Stimulated activated CD8-positive, alpha-beta memory T cell treated with anti-CD3 and anti-CD28 coated beads, Interleukin-7, amount 100 ng/mL, for 48 hours (primary cell): ENCODE measurements around the gene KCNG2.

Experiments
- DNase-seq, 2 donors: peaks; one replicate each; pipeline ENCODE4 v3.0.0-alpha.2; 2020; ENCODE audit warnings: low read depth in 1 of 2; ENCODE audit errors: extremely low read depth in 1 of 2

KCNG2 gene

GRCh38 chr18:79784965-79785770, 12.6 kb upstream of the KCNG2 start:
- no peak for DNase-seq

DNA sequence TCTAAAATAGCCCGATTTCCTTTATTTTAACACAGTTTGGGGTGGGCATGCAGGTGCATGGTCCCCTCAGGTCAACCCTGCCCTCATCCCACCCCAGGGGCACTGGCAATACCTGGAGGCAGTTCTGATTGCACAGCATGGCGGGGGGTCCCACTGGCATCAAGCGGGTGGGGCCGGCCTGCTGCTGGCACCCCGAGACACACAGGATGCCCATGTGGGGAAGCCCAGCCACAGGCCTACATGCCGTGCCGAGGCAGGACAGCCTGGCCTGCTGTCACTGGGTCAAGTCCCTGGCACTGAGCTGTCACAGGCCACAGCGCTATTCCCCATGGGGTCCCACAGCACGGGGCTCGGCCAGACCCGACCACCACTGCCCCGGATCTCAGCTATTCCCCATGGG, 11.9 kb upstream of the KCNG2 start:
- DNase-seq, result no peak

DNA sequence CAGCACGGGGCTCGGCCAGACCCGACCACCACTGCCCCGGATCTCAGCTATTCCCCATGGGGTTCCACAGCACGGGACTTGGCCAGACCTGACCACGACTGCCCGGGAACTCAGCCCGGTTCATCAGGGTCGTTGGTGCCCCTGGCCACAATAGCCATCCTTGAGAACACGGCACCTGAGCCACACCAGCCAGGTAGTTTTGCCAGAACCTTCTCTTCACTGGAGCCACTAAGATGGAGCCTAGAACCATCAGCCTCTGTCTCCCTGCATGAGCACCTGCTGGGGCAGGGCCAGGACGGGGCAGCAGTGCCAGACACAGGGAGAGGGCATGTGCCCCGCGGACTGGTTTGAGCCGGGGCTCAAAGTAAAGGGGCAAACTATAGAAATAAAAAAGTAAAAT, 11.4 kb upstream of the KCNG2 start:
- DNase-seq, result no peak

GRCh38 chr18:79786786-79787526, 10.8 kb upstream of the KCNG2 start:
- no peak for DNase-seq

- no peak for DNase-seq
Observed at GRCh38 chr18:79787527-79787864, 10.2 kb upstream of the KCNG2 start.

DNA sequence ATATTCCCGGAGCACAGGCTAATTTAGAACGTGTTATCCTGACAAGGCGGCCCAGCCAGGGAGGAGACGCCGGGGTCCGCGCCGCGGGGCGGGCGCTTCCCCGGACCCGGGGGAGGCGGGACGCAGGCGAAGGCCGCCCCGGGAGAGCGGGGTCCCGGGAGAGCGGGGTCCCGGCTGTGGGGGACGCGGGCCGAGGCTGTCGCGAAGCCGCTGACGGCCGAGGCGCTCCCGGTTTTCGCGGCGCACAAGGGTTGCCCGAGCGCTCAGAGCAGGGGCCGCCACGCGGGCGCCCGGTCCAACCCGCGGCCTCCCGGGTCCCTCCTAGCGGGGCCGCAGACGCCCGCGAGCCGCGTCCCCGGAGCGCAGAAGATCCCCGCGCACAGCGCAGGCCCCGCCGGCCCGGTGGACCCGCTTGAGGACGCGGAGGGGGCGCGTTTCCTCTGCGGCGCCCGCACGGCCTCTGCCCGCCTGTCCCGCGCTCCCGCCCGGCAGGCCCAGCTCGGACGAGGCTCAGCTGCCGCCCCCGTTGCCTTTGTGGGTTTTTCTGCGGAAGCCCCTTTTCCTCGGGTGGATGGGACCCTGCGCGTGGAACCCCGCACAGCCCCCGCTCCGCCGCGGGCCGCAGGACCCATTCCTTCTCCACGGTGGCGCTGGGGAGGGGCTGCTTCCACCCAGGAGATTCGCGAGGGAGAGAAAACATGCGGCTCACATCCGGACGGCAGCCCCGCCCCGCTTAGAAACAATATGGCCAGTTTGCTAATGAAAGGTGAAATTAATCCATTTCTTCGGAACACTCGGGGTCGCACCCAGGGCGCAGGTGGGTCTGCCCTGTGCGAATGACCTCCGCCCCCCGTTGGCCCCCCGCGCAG, 9.6 kb upstream of the KCNG2 start:
- no peak for DNase-seq

DNA sequence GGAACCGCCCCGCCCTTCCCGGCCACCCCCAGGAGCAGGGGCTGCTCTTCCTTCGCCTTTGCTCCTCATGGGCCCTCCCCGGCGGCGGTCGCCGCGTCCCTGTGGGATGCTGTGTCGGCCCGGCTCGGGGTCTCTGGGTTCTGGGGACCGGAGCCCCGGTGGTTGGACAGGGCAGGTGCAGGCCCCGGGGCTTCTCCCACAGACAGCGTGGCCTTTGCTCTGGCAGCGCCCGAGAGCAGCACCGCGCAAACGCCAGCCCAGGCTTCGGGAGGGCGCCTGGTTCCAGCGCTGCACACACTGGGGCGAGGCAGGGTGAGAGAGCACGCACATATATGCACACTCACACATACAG, 9.0 kb upstream of the KCNG2 start:
- DNase-seq, result no peak

DNA sequence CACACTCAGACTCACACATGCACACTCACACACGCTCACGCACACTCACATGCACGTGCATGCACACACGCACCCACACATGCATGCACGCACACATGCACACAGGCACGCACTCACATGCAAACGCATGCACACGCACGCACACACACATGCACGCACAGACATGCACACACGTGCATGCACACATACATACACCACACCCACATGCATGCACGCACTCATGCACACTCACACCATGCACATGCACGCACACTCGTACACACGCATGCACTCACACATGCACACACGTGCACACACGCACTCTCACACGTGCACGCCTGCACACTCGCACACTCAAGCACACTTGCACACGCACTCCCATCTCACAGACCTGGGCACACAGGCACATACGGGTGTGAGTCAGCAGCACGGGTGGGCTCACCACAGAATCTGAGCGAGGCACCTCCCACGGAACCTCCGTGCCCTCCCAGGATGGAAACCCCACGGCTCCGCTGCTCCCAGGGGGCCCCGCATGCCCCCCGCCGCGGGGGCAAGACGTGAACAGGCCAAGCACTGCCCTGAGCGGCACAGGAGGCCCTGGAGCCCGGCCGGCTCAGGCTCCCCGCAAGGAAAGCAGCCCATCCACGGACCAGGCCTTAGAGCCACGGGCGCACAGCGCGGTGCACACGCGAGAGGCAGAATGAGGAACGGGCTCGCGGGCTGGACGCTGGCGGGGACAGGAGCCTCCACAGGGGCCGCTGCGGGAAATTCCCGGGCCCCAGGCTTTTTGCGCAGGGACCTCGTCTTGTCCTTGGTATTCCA, 8.4 kb upstream of the KCNG2 start:
- DNase-seq, result no peak

DNA sequence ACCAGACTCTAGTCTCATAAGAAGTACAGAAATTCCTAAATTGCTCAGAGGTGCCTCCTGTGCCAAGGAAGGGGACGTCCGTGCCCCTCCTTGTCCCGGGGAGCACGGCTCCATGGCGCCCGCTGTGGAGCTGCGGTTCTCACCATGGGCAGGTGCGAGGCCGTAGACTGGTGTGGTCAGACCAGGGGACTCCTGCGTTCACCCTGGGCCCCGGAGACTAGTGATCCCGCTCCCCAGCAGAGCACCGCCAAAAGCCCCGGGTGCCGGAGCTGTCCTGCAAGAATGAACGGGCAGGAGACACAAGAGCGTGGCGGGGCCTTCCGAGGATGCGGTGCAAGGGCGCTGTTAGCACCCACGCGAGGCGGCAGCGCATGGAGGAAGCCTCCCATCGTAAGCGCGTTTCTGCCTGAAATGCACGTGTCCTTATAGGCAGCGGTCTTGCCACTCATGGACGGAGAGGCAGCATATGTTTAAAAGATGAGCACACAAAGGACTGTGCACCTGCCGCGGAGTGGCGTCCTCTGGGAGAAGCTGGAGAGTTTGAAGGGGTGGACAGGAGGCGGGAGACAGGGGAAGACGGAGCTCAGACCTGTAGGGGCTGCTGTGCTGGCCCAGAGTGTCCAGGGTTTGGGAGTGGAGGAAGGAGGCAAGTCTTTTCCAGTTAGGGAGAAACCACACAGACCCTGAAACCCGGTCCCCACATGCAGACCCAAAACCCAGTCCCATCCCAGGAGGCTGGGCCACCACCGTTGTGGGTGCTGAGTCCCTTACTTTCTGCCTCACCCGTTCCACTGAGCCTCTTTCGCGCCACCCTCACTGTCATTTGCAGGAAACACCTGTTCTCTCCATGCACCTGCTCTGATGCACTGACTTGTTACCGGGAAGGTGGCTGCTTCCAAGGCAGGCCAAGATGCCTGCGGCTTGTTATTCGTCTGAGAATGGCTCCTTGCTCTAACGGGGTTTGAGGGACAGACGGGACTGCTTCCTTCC, 7.5 kb upstream of the KCNG2 start:
- no peak for DNase-seq

GRCh38 chr18:79790996-79791972, 6.5 kb upstream of the KCNG2 start:
- DNase-seq, result no peak

GRCh38 chr18:79792096-79792987, 5.4 kb upstream of the KCNG2 start:
- DNase-seq, result no peak

DNA sequence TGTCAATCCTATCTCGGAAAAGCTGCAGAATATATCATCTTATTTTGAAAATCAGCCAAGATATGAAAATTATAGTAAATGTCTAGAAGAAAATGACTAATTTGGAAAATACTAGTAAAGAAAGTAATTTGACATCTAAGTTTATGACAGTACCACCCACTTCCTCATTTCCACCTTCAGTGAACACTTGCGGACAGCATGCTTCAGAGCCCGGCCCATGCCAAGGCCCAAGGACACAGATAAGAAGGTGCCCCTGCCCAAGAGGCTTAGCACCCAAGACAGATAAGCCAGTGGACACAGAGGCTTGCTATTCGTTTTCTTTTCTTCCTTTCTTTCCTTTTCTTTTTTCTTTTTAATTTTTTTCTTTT, 4.8 kb upstream of the KCNG2 start:
- DNase-seq, result no peak

DNA sequence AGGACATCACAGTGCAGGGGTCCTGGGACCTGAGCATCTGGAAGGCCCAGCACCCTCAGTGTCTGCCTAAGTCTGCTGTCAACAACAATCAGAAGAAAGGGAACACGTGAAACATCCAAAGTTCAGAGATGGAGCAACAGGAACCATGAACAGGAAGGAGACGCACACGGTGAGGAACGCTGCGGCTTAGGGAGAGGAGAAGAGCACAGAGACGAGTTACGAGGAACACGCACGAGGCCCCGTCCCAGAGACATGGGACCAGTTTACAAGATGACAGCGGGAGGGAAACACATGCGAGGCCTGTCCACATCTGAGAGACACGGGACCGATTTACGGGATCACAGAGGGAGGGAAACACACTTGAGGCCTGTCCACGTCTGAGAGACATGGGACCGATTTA, 2.9 kb upstream of the KCNG2 start:
- DNase-seq, result no peak

DNA sequence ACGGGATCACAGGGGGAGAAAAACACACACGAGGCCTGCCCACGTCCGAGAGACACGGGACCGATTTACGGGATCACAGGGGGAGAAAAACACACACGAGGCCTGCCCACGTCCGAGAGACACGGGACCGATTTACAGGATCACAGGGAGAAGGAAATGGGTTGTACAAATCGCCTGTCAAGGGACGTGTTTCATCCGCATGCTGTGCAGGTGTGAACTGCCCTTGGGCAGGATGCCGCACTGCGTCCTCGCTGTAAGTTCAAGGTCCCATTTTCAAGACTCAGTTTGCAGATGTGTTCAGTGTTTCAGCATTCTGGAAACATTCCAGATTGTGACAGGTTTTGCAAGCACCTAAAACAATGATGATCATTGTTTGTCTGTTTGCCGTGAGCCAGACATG, 2.3 kb upstream of the KCNG2 start:
- DNase-seq, result no peak

GRCh38 chr18:79796016-79796415, 1.7 kb upstream of the KCNG2 start:
- DNase-seq, result no peak

GRCh38 chr18:79796531-79797405, 970 bp upstream of the KCNG2 start:
- DNase-seq, result no peak
